ENCODE results near the gene RAB29.

DNA sequence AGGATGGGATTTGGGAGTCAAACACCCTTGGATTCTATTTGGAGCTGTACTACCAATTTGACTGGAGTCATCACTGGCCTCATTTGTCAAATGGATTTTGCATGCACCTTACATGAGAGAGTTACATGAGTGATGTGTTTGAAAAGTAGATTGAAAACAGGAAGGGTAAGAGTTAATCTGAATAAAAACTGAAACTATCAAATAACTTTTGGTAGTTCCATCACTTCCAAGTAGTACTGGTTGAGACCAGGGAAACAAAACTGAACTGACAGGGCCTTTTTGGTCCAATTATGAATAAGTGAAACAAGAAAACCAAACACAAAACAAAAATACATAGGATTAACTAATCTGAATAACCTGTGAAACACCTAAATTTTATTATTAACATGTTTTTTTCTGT is 55.5 kb downstream of the RAB29 start:
- TF ChIP-seq, protein P1, sequence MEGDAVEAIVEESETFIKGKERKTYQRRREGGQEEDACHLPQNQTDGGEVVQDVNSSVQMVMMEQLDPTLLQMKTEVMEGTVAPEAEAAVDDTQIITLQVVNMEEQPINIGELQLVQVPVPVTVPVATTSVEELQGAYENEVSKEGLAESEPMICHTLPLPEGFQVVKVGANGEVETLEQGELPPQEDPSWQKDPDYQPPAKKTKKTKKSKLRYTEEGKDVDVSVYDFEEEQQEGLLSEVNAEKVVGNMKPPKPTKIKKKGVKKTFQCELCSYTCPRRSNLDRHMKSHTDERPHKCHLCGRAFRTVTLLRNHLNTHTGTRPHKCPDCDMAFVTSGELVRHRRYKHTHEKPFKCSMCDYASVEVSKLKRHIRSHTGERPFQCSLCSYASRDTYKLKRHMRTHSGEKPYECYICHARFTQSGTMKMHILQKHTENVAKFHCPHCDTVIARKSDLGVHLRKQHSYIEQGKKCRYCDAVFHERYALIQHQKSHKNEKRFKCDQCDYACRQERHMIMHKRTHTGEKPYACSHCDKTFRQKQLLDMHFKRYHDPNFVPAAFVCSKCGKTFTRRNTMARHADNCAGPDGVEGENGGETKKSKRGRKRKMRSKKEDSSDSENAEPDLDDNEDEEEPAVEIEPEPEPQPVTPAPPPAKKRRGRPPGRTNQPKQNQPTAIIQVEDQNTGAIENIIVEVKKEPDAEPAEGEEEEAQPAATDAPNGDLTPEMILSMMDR (conservative IDR thresholded peaks at IDR 0.05; ENCODE audit: low read depth, low read length) = no peak
- TF ChIP-seq EZH2 (IDR thresholded peaks at IDR 0.05; ENCODE audit: borderline replicate concordance, low read depth, low read length, poor library complexity, severe bottlenecking) = no peak

Data from A673 (cell line).